A549 (cell line): ENCODE measurements around the gene TMCC2. TPM values are rescaled to one million over a fixed set of nuclear protein-coding genes. Genes with fewer than 3 reads are reported as not detected.
A peak's percentile ranks its signal among the peaks of the same experiment; 100 is the strongest.

Experiments
- ATAC-seq, 2 experiments: fragments of 200-7000 bp in 1 of 2; fragments of >200 bp in 1 of 2; cut with Nextera tagmentation in 1 of 2; cut with Tn5 transposase in 1 of 2; 3 replicates each; pipeline versions ENCODE4 v1.8.0 to v1.9.1; 2018 to 2020; ENCODE audit warnings: mild to moderate bottlenecking in 1 of 2, moderate library complexity in 1 of 2
- CTCF ChIA-PET: fragments of 300-600 bp; sonication (Branson Sonifier 250); formaldehyde crosslinking; extraction: SDS; loops from one replicate; lab custom pipeline; 2021; ENCODE audit warnings: antibody characterized with exemption, inconsistent platforms; lab: Yijun Ruan, JAX
- POLR2A ChIA-PET: fragments of 350-600 bp; formaldehyde crosslinking; extraction: SDS; loops from one replicate; lab custom pipeline; 2021; ENCODE audit warnings: antibody characterized with exemption, inconsistent platforms; lab: Yijun Ruan, JAX
- DNase-seq, 2 experiments: peaks; one replicate each; pipeline versions ENCODE4 v3.0.0 to v3.0.0-alpha.2; 2011 to 2016; ENCODE audit warnings: low read depth in 1 of 2, low spot score in 1 of 2
- FAIRE-seq: peaks from 2 replicates; lab custom pipeline; 2011; peaks lifted over from hg19 to GRCh38; lab: Jason Lieb, UNC
- H3K27ac ChIP-seq, 2 experiments: fragments of >200 bp; sonication (Bioruptor Twin); formaldehyde crosslinking; 3 replicates each; pipeline ENCODE4 v1.5.1; 2016 to 2017
- H3K4me1 ChIP-seq: fragments of >200 bp; sonication (Bioruptor Twin); formaldehyde crosslinking; 3 replicates; pipeline ENCODE4 v1.6.1; 2016
- H3K4me2 ChIP-seq: fragments of >200 bp; sonication (Bioruptor Twin); formaldehyde crosslinking; 3 replicates; pipeline ENCODE4 v1.6.1; 2016
- H3K4me3 ChIP-seq: fragments of >200 bp; sonication (Bioruptor Twin); formaldehyde crosslinking; 3 replicates; pipeline ENCODE4 v1.5.1; 2016
- H3K9me3 ChIP-seq: fragments of >200 bp; sonication (Bioruptor Twin); formaldehyde crosslinking; 3 replicates; pipeline ENCODE4 v1.6.1; 2016
- BHLHE40 ChIP-seq: IDR thresholded peaks from 2 replicates; pipeline ENCODE4 v1.6.1; 2012; ENCODE audit warnings: low read depth, low read length, inconsistent platforms
- CBX2 ChIP-seq: fragments of 200-600 bp; sonication (generic); IDR thresholded peaks from 2 replicates; pipeline ENCODE4 v1.6.1; 2016; ENCODE audit warnings: low read depth, mild to moderate bottlenecking, borderline replicate concordance
- EP300 ChIP-seq, 2 experiments: fragments of >200 bp; sonication (Bioruptor Twin); formaldehyde crosslinking; IDR thresholded peaks; 2 replicates in 1 of 2; 3 replicates in 1 of 2; pipeline ENCODE4 v1.6.1; 2016 to 2017
- GATA3 ChIP-seq: IDR thresholded peaks from 2 replicates; pipeline ENCODE4 v1.6.1; 2012; ENCODE audit warnings: borderline replicate concordance
- JUN ChIP-seq, 2 experiments: fragments of >200 bp; sonication (Bioruptor Twin); formaldehyde crosslinking; IDR thresholded peaks; 2 replicates in 1 of 2; 3 replicates in 1 of 2; pipeline ENCODE4 v1.6.1; 2016 to 2017
- RAD21 ChIP-seq, 2 experiments: fragments of >200 bp in 1 of 2; sonication (Bioruptor Twin) in 1 of 2; formaldehyde crosslinking in 1 of 2; IDR thresholded peaks in 1 of 2; conservative IDR thresholded peaks in 1 of 2; 2 replicates in 1 of 2; 3 replicates in 1 of 2; pipeline ENCODE4 v1.6.1; 2012 to 2018; ENCODE audit warnings: inconsistent platforms in 1 of 2
- RCOR1 ChIP-seq: fragments of 150-350 bp; IDR thresholded peaks from 2 replicates; pipeline ENCODE4 v1.6.1; 2014; ENCODE audit warnings: antibody characterized with exemption, low read length, low read depth
- RFX5 ChIP-seq: fragments of 450-650 bp; IDR thresholded peaks from 2 replicates; pipeline ENCODE4 v1.7.1; 2014; ENCODE audit warnings: antibody characterized with exemption, mild to moderate bottlenecking, moderate library complexity
- TP53 ChIP-seq: fragments of 250-450 bp; sonication (Bioruptor Pico); IDR thresholded peaks from 2 replicates; pipeline ENCODE4 v1.5.0; 2021; ENCODE audit warnings: mild to moderate bottlenecking, moderate library complexity
- ZNF302 ChIP-seq: fragments of 250-450 bp; sonication (Bioruptor Pico); IDR thresholded peaks from 2 replicates; pipeline ENCODE4 v1.9.0; 2021; ENCODE audit warnings: inconsistent platforms, mild to moderate bottlenecking, moderate library complexity
- WGBS: methylation state at CpG from one replicate; pipeline ENCODE4 v1.1.6; 2017; ENCODE audit errors: missing lambda C conversion rate; 5-methylcytosine and 5-hydroxymethylcytosine counted together
- polyA plus RNA-seq, 4 experiments: library from polyadenylated mRNA; depleted of rRNA in 3 of 4; stranded (reverse); fragments of >200 nt; fragmentation: RNase III in 1 of 4; extraction: RNeasy Plus Mini Kit Qiagen cat#74134 plus additional on column Dnase treatment in 1 of 4; gene quantifications; 2 replicates in 3 of 4; 3 replicates in 1 of 4; pipeline ENCODE4 v1.2.3, GENCODE V29; 2011 to 2017

TMCC2 gene
- polyA plus RNA-seq, 2 of the 4 experiments (the other 2 are of a cell fraction) = 1.7 to 3.2 TPM

DNA sequence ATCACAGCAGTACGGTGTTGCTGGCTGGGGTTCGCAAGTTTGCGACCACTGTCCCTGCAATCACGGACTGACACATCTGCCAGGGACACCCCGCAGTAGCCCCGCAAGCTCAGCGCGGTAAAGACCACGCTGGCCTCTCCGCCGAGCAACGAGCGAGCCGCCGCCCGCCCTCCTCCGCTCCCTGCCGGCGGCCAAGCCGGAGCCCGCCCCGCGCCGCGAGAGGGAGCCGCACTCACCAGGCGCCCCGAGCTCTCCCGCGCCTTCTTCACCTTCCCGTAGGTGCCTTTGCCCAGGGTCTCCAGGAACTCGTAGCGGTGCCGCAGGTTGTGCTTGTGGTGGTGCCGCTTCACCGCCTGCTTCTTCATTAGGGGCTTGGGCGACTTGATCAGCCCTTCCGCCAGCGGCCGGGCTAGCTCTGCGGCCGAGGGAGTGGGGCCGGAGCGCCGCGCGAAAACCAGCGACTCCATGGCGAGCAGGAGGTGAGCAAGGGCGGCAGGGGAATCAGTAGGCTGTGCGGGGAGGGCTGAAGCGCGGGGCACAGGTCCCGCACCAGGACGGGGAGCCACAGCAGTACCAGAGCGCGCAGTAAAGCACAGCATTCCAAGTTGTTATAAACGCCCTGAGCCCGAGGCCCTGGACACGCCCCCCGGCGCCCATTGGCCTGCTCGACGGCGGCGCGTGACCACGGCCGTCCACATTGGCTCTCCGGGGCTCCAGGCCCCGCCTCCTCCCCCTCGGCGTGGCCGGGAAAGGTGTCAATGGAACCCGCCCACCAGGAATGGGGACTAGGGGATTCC is 93.6 kb downstream of the TMCC2 start, which contains the start of gene NUAK2 (continued):
- TF ChIP-seq CBX2 (no peak), GATA3 (peak; percentile 45), RAD21 (conservative IDR thresholded peaks at IDR 0.05 in 1 of 2, IDR thresholded peaks at IDR 0.05 in 1 of 2) (peak; percentile 6 to 9; a peak in 2 of 5 replicates), JUN (IDR thresholded peaks at IDR 0.05) (peak; percentile 93 to 99), ZNF302 (CRISPR knock-in tag) (no peak), RCOR1 (no peak), RFX5 (peak; percentile 26; the same call in 1 of the 2 replicates), BHLHE40 (peak; percentile 16; the same call in 1 of the 2 replicates)

DNA sequence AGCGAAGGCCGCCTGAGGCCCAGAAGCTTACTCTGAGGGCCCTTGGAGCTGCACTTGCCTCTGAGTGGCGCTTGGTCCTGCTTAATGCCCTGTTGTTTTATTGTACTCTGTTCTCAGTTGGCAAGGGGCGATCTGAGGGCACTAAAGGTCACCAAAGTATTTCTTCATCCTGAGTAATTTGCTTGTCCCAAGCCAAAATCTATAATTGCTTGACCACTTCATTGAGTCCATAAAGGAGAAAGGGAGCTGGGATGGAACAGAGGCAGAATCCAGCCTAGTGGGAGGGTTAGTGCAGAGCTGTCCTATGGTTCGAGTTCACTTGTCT is 94.2 kb downstream of the TMCC2 start:
- DNase-seq (no peak), FAIRE-seq (no peak), ATAC-seq (no peak)
- TF ChIP-seq EP300 (IDR thresholded peaks at IDR 0.05) (0 out of 5 replicates have a peak, but pooled peaks of 1 of the 2 experiments have one; percentile 12), TP53 (CRISPR knock-in tag) (no peak)
- ChIA-PET POLR2A (interaction anchor here (0.5 to 2.6 kb wide), 7 partner anchors 8 to 51 kb away, joined by 3 to 19 read pairs (median 6); no protein-coding TSS in a partner anchor), CTCF (interaction anchor here (0.8 to 89.2 kb wide), 4 partner anchors 3 to 202 kb away, joined by 4 to 3627 read pairs (median 1816); partner anchors contain the start of genes KLHDC8A and NUAK2)
- peaks cover 35% of the 10 kb centered on the region for H3K4me1 ChIP-seq
- H3K4me2 ChIP-seq = peak overlapping the region; percentile 59
- peak overlapping the region; percentile 96 to 99 for H3K27ac ChIP-seq
- 43% methylated on average over 4 of the region's 5 CpGs for WGBS
- no peaks in the 10 kb centered on the region for H3K9me3 ChIP-seq
- no peak overlapping the region for H3K4me3 ChIP-seq

Other genes with a start within 250 kb of the TMCC2 start
- not detected in 2 replicates for gene CNTN2, start 184.7 kb upstream of the TMCC2 start, polyA plus RNA-seq (2011; rRNA removed)
- not detected in 3 replicates for gene CNTN2, start 184.7 kb upstream of the TMCC2 start, polyA plus RNA-seq (2017; fragmentation: RNase III; extraction: RNeasy Plus Mini Kit Qiagen cat#74134 plus additional on column Dnase treatment)
- gene TMEM81, start 143.5 kb upstream of the TMCC2 start, polyA plus RNA-seq (2011; rRNA removed) = 4.3 and 5.4 TPM in 2 replicates
- 2.0 to 2.3 TPM (median 2.2 TPM) in 3 replicates for gene TMEM81, start 143.5 kb upstream of the TMCC2 start, polyA plus RNA-seq (2017; fragmentation: RNase III; extraction: RNeasy Plus Mini Kit Qiagen cat#74134 plus additional on column Dnase treatment)
- 18.6 and 21.8 TPM in 2 replicates for gene RBBP5, start 106.0 kb upstream of the TMCC2 start, polyA plus RNA-seq (2011; rRNA removed)
- gene RBBP5, start 106.0 kb upstream of the TMCC2 start, polyA plus RNA-seq (2017; fragmentation: RNase III; extraction: RNeasy Plus Mini Kit Qiagen cat#74134 plus additional on column Dnase treatment) = 14.1 to 15.9 TPM (median 14.5 TPM) in 3 replicates
- gene DSTYK, start 16.2 kb upstream of the TMCC2 start, polyA plus RNA-seq (2011; rRNA removed) = 8.5 and 9.0 TPM in 2 replicates
- 8.5 to 8.7 TPM (median 8.6 TPM) in 3 replicates for gene DSTYK, start 16.2 kb upstream of the TMCC2 start, polyA plus RNA-seq (2017; fragmentation: RNase III; extraction: RNeasy Plus Mini Kit Qiagen cat#74134 plus additional on column Dnase treatment)
- gene NUAK2, start 93.8 kb downstream of the TMCC2 start, polyA plus RNA-seq (2011; rRNA removed) = 22.6 and 29.7 TPM in 2 replicates
- gene NUAK2, start 93.8 kb downstream of the TMCC2 start, polyA plus RNA-seq (2017; fragmentation: RNase III; extraction: RNeasy Plus Mini Kit Qiagen cat#74134 plus additional on column Dnase treatment) = 37.8 to 40.9 TPM (median 38.8 TPM) in 3 replicates
- gene KLHDC8A, start 129.0 kb downstream of the TMCC2 start, polyA plus RNA-seq (2011; rRNA removed) = 0.37 and 0.40 TPM in 2 replicates
- 0.32 to 0.51 TPM (median 0.34 TPM) in 3 replicates for gene KLHDC8A, start 129.0 kb downstream of the TMCC2 start, polyA plus RNA-seq (2017; fragmentation: RNase III; extraction: RNeasy Plus Mini Kit Qiagen cat#74134 plus additional on column Dnase treatment)
- 0.14 and 0.36 TPM in 2 replicates for gene LEMD1, start 194.1 kb downstream of the TMCC2 start, polyA plus RNA-seq (2011; rRNA removed)
- gene LEMD1, start 194.1 kb downstream of the TMCC2 start, polyA plus RNA-seq (2017; fragmentation: RNase III; extraction: RNeasy Plus Mini Kit Qiagen cat#74134 plus additional on column Dnase treatment) = 0.18 to 0.26 TPM in 2 of 3 replicates, not detected in the other
- 0.09 and 0.16 TPM in 2 replicates for gene BLACAT1, start 228.1 kb downstream of the TMCC2 start, polyA plus RNA-seq (2011; rRNA removed)
- 0.04 TPM in 1 of 3 replicates, not detected in the others for gene BLACAT1, start 228.1 kb downstream of the TMCC2 start, polyA plus RNA-seq (2017; fragmentation: RNase III; extraction: RNeasy Plus Mini Kit Qiagen cat#74134 plus additional on column Dnase treatment)